GM12873 (cell line): ENCODE measurements around the gene SEPTIN11.

Source experiments
- CTCF ChIP-seq: IDR thresholded peaks from 2 replicates; pipeline ENCODE4 v1.5.1; 2012; ENCODE audit warnings: low read depth, mild to moderate bottlenecking, moderate library complexity, low read length, control low read depth; ENCODE audit not compliant: insufficient read depth; ENCODE audit errors: missing control alignments

Gene SEPTIN11

GRCh38 chr4:76943790-76944189 is 5.8 kb upstream of the SEPTIN11 start:
- TF ChIP-seq CTCF = no peak

GRCh38 chr4:76947369-76947768 is 2.2 kb upstream of the SEPTIN11 start:
- TF ChIP-seq CTCF = no peak

- no peak for TF ChIP-seq CTCF
Observed at GRCh38 chr4:76948443-76949275, 893 bp upstream of the SEPTIN11 start.

- TF ChIP-seq CTCF = no peak
Observed at GRCh38 chr4:76950052-76950955, 752 bp downstream of the SEPTIN11 start.

- TF ChIP-seq CTCF = no peak
Observed at GRCh38 chr4:76950956-76951671, 1.6 kb downstream of the SEPTIN11 start.

- TF ChIP-seq CTCF = no peak
Observed at GRCh38 chr4:76951672-76952010, 2.1 kb downstream of the SEPTIN11 start.

- no peak for TF ChIP-seq CTCF
Observed at GRCh38 chr4:76952071-76952470, 2.5 kb downstream of the SEPTIN11 start.
